ENCODE results near the gene RPLP2.

RPLP2 gene

GRCh38 chr11:769887-770641 is 39.7 kb upstream of the RPLP2 start:
- Histone ChIP-seq H3K4me3 (replicated peaks; ENCODE audit: insufficient read depth, low read length) (no peak overlapping the region), H3K27me3 (ENCODE audit: insufficient read depth, poor library complexity, severe bottlenecking) (no peaks in the 10 kb centered on the region), H3K27ac (replicated peaks) (no peak overlapping the region)
- TF ChIP-seq CTCF (IDR thresholded peaks at IDR 0.05; ENCODE audit: insufficient read depth, low read length) (no peak), SPI1 (IDR thresholded peaks at IDR 0.05; ENCODE audit: borderline replicate concordance, low read depth) (no peak), REST (IDR thresholded peaks at IDR 0.05; ENCODE audit: insufficient replicate concordance, low read depth) (no peak), POLR2AphosphoS5 (IDR thresholded peaks at IDR 0.05; ENCODE audit: low read depth) (no peak), GABPA (IDR thresholded peaks at IDR 0.05; ENCODE audit: low read depth) (no peak)
- DNase-seq (ENCODE audit: low read depth in 1 of 2, low spot score in 1 of 2): no peak

- Histone ChIP-seq H3K27me3 (ENCODE audit: insufficient read depth, poor library complexity, severe bottlenecking) (no peaks in the 10 kb centered on the region), H3K27ac (replicated peaks) (no peak overlapping the region), H3K4me3 (replicated peaks; ENCODE audit: insufficient read depth, low read length) (no peak overlapping the region)
- TF ChIP-seq CTCF (IDR thresholded peaks at IDR 0.05; ENCODE audit: insufficient read depth, low read length) (no peak), REST (IDR thresholded peaks at IDR 0.05; ENCODE audit: insufficient replicate concordance, low read depth) (no peak), GABPA (IDR thresholded peaks at IDR 0.05; ENCODE audit: low read depth) (no peak), POLR2AphosphoS5 (IDR thresholded peaks at IDR 0.05; ENCODE audit: low read depth) (no peak), SPI1 (IDR thresholded peaks at IDR 0.05; ENCODE audit: borderline replicate concordance, low read depth) (no peak)
- no peak for DNase-seq (ENCODE audit: low read depth in 1 of 2, low spot score in 1 of 2)
Observed at GRCh38 chr11:770642-771616, 38.8 kb upstream of the RPLP2 start.

GRCh38 chr11:771617-772204 is 38.1 kb upstream of the RPLP2 start:
- Histone ChIP-seq H3K27ac (replicated peaks) (no peak overlapping the region), H3K27me3 (ENCODE audit: insufficient read depth, poor library complexity, severe bottlenecking) (no peaks in the 10 kb centered on the region), H3K4me3 (replicated peaks; ENCODE audit: insufficient read depth, low read length) (no peak overlapping the region)
- TF ChIP-seq CTCF (IDR thresholded peaks at IDR 0.05; ENCODE audit: insufficient read depth, low read length) (no peak), REST (IDR thresholded peaks at IDR 0.05; ENCODE audit: insufficient replicate concordance, low read depth) (no peak), GABPA (IDR thresholded peaks at IDR 0.05; ENCODE audit: low read depth) (no peak), POLR2AphosphoS5 (IDR thresholded peaks at IDR 0.05; ENCODE audit: low read depth) (no peak)
- DNase-seq (ENCODE audit: low read depth in 1 of 2, low spot score in 1 of 2): no peak

All from HL-60 (cell line).